ENCODE measurements around the gene EMP3. TPM values are rescaled to one million over a fixed set of nuclear protein-coding genes. Genes with fewer than 3 reads are reported as not detected.
"Not testable (repeated sequence)": the region's sequence is repeated elsewhere in the genome, so short reads cannot be mapped to it uniquely, and the experiment has no call there.

The EMP3 gene, protein sequence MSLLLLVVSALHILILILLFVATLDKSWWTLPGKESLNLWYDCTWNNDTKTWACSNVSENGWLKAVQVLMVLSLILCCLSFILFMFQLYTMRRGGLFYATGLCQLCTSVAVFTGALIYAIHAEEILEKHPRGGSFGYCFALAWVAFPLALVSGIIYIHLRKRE
- 36.2 and 54.6 TPM in 2 replicates for total RNA-seq (2014; rRNA removed; shearing (Covaris generic))

DNA sequence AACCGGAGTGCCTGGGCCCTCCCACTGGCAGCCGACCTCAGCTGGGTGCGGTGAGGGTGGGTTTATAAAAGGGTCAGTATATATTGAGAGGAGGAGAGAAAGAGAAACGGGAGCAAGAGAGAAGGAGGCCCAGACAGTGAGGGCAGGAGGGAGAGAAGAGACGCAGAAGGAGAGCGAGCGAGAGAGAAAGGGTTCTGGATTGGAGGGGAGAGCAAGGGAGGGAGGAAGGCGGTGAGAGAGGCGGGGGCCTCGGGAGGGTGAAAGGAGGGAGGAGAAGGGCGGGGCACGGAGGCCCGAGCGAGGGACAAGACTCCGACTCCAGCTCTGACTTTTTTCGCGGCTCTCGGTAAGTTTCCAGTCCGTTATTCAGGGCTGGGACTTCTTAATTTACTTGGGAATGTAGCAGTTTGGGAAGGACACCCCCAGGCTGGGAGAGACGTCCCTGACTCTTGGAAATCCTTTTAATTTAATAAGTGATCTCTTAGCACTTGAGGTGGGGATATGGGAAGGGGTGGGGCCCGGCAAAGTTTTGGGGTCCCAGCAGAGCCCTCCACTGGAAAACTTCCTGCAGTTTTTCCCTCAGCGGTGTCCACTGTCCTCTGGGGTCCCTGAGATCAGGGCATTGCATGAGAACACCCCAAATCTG lies at the start of gene EMP3:
Gene EMP3 (plus strand): TSS at position 288 of the 646 bp plus-strand sequence. CDS start 1,293 bp downstream, outside the sequence.
- peak; percentile 95 for DNase-seq (ENCODE audit: low read depth)

GRCh38 chr19:48279747-48280146 lies 45.6 kb upstream of the EMP3 start:
- no peak for DNase-seq (ENCODE audit: low read depth)

DNA sequence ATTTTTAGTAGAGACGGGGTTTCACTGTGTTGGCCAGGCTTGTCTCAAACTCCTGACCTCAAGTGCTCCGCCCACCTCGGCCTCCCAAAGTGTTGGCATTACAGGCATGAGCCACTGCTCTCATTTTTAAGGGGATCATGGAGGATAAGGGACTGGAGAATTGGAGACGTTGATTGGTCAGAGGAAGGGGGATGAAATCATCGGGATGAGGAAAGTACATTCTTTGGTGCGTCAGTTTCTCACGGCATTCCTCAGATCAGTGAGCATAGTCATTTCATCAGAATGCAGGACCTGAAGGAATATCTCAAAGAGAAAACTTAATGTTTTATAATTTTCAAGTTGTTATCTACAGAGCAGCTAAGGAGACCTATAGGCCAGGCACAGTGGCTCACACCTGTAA lies 41.4 kb upstream of the EMP3 start:
- DNase-seq (ENCODE audit: low read depth): no peak

DNA sequence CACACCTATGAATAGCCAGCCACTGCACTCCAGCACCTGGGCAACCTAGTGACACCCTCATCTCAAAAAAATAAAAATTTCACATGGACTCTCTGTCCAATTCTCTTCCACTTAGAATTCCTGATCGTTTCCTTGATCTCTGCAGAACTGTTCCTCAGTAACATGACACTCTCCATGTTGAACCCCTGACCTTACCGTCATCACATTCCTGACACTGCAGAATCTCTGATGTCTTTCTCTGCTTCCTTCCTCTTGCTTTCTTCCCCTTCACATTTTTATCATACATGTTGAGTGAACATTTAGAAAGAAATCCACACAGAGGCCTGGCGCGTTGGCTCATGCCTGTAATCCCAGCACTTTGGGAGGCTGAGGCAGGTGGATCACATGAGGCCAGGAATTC lies 40.5 kb upstream of the EMP3 start:
- DNase-seq (ENCODE audit: low read depth): no peak

DNA sequence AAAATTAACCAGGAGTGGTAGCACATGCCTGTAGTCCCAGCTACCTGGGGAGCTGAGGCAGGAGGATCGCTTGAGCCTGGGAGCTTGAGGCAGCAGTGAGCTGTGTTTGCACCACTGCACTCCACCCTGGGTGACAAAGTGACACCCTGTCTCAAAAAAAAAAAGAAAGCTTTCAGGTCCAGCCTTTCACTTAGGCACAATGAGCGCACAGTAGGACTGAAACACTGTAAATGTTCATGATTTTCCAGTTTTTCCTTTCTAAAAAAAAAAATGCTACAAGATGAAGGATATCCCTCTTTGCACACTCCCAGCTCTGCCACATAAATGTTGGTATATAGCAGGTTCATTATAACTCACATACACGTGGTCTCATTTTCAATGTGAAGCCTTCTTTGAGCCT lies 37.6 kb upstream of the EMP3 start:
- no peak for DNase-seq (ENCODE audit: low read depth)

DNA sequence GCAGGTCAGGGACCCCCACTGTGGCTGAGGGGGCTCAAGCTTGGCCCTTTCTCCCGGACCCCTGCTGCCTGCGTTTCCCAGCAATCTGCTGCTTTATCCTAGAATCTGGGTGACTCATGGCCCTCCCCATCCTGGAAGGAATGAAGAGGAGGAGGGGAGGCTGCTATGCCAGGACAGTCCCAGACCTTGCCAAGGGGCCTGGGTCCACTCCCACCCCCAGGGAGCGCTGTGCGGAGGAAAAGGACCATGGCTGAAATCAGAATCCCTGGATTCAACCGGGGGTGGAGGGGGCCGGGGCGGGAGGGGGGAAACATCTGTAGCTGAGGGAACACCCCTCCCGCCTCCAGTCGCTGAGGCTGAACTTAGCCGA lies 35.0 kb upstream of the EMP3 start:
- peak; percentile 71 for DNase-seq (ENCODE audit: low read depth)

- DNase-seq (ENCODE audit: low read depth): peak; percentile 84
These were observed 34.4 kb upstream of the EMP3 start for GRCh38 chr19:48290771-48291488.

GRCh38 chr19:48291489-48291815 lies 33.9 kb upstream of the EMP3 start:
- DNase-seq (ENCODE audit: low read depth): not testable (repeated sequence)

- DNase-seq (ENCODE audit: low read depth): peak; percentile 95
These were observed 32.6 kb upstream of the EMP3 start for GRCh38 chr19:48292798-48293197.

- no peak for DNase-seq (ENCODE audit: low read depth)
These were observed 29.9 kb upstream of the EMP3 start for GRCh38 chr19:48295458-48295857.

- DNase-seq (ENCODE audit: low read depth): no peak
These were observed 28.2 kb upstream of the EMP3 start for GRCh38 chr19:48296963-48297734.

DNA sequence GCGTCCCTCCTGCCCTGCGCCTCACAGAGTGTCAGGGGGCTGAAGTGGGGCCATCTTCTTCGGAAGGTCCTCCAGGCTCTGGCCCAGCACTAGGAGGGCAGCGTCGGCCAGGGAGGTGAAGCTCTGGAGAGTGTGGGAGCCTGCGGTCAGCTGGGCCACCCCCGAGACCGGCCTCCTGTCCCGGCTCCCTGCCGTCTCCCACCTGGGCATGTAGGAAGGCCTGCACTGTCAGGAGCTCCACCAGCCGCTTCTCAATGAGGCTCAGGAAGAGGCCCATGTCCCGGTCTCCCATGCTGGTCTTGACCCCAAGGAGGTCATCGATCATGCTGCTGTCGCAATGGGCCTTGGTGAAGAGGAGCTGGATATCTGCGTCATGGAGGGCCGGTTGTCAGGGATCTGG lies 27.4 kb upstream of the EMP3 start:
- no peak for DNase-seq (ENCODE audit: low read depth)

DNA sequence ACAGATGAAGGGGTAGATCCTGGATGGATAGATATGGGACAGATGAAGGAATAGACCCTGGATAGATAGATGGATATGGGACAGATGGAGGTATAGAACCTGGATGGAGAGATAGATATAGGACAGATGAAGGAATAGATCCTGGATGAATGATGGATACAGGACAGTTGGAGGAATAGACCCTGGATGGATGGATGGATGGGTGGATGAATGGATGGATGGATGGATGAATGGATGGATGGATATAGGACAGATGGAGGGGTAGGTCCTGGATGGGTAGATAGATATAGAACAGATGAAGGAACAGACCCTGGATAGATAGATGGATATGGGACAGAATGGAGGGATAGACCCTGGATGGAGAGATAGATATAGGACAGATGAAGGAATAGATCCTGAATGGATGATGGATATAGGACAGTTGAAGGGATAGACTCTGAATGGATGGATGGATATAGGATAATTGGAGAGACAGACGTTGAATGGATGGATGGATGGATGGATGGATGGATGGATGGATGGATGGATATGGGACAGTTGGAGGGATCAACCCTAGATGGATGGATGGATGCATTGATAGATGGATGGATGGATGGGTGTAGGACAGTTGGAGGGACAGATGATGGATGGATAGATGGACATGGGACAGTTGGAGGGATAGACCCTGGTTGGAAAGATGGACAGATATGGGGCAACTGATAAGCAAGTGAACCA lies 23.3 kb upstream of the EMP3 start:
- DNase-seq (ENCODE audit: low read depth): no peak

DNA sequence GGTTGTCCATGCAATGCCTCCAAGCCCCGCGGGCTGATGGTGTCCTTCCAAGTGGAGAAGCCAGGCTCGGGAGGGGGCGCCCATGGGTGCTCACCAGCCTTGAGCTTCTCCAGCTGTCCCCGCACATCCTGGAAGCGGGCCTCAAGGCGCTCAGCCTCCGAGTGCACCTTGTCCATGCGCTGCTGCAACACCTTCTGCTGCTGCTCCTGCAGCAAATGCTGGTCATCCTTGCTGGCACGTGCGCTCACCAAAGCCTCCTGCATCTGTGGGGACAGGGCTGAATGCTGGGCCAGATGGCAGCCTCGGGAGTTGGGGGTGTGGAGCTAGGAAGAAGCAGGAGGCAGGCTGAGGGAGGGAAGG lies 22.8 kb upstream of the EMP3 start:
- DNase-seq (ENCODE audit: low read depth): no peak

DNA sequence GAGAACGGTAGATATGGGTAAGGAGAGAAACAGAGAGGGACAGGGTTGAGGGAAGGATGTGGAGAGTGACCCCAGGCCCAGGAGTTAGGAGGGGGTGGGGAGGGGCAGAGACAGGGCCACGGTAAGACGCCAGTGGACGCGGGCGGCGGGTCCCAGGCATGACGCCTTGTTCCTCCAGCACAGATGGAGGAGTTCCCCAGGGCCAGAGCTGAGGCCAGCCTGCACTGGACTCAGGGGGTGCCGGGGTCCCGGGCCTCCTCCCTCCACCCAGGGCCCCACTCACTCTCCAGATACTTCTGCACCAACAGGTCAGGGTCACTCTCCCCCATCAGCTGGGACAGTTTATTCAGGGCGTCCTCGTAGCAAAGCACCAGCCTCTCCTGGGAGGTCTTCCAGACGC lies 22.0 kb upstream of the EMP3 start:
- DNase-seq (ENCODE audit: low read depth): no peak

DNA sequence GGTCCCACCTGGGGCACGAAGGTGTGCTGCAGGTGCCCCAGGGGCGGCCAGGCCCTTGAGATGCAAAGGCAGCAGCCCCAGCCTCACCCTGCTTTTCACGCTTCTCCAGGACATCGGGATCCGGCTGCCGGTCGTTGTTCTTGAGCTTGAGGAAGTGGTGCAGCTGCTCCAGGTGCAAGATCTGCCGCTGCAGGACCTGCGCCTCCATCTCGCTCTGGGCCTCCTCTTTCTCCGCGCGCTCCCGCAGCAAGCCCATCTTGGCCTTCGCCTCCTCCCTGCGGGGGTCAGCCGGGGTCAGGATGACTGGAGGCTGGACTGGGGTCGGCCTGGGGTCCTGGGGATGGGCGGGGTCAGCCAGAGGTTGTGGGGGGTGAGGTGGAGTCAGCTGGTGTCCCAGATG lies 21.5 kb upstream of the EMP3 start:
- no peak for DNase-seq (ENCODE audit: low read depth)

DNA sequence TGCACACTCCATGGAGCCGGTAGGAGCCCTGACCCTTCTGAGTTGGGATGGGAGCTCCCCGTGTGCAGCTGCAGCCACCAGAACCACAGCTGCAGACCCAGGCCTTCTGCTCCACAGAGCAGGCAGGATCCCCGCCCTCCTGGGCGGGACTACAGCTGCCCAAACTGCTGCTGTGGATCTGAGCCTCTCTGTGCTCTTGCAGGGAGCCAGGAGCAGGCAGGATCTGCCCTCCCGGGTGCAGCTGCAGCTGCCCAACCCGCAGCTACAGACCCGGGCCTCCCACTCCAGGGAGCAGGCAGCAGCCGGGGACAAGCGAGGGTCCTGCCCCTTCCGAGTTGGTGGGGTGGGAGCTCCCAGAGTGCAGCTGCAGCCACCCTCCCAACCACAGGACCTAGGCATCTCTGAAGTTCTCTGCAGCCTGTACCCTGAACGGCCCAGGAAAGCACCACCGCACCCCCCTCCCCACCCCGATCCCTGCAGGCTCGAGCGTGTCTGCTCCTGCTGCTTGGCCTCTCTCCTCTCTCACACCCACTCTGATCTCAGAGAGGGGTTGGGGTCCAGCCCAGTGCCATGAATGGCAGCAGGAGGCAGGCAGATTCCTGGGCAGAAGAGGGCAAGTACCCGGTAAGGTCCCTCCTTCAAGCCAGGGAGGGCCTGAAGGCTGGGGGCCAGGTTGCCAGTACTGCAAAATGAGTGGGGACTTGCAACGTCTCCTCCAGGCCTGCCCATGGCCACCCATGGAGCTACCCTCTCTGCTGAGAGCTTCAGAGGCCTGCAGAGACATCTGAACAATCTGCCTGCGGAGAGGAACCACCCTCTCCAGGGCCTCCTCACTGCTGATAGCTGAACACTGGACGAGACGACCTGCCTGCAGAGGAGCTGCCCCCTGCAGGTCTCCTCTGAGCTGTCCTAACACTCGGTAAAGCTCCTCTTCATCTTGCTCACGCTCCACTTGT lies 16.4 kb upstream of the EMP3 start:
- no peak for DNase-seq (ENCODE audit: low read depth)

GRCh38 chr19:48309731-48310130 lies 15.6 kb upstream of the EMP3 start:
- not testable (repeated sequence) for DNase-seq (ENCODE audit: low read depth)

DNA sequence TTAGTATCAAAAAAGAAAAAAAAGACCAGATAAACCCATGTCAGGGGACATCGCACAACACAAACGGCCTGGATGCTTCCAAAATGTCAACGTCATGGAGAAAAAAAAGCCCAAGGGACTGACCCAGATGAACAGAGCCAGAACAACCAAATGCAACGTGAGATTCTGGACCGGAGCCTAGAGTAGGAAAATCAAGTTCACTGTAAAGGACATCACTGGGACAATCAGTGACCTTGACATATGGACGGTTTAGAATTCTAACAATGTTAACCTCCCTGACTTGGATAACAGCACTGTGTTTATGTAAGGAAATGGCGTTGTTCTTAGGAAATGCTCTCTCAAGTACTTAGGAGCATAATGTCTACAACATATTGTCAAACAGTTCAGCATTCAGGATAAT lies 15.1 kb upstream of the EMP3 start:
- DNase-seq (ENCODE audit: low read depth): no peak

DNA sequence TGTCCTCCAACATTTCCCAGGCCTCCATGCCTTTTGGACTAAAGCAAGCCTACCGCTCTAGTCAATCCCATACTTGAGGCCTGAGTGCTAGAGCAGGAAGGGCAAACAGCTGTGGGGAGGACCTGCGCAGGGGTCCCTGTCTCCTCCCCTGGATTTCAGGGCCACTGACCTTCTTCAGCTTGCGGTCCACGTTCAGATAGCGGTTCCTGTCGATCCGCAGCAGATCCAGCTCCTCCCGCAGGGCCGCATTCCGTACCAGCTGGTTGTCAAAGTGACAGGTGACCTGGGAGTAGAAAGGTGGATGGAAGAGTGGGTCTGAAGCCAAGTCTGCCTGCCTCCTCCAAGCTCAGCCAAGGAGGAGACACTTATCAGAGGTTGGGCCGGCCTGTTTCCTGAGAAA lies 14.0 kb upstream of the EMP3 start:
- DNase-seq (ENCODE audit: low read depth): no peak

DNA sequence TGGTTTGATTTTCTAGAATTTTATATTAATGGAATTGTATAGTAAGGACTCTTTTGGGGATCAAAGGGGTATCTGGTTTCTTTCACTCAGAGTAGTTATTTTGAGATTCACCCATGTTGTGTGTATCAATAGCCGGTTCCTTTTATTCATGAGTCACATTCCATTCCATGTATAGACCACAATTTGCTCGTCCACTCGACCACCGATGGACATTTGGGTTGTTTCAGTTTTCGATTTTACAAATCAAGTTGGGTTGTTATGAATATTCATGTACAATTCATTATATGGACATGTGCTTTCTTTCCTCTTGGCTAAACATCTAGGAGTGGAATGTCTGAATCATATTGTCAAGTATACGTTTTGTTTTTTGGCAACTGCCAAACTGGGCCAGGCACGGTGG lies 9.6 kb upstream of the EMP3 start:
- DNase-seq (ENCODE audit: low read depth): no peak

All from Daoy (cell line).